Measurements from ENCODE around the gene KCNJ6. TPM values are rescaled to one million over a fixed set of nuclear protein-coding genes. Genes with fewer than 3 reads are reported as not detected.

Gene KCNJ6
- total RNA-seq, 1 experiment from 2014 or later = not detected

DNA sequence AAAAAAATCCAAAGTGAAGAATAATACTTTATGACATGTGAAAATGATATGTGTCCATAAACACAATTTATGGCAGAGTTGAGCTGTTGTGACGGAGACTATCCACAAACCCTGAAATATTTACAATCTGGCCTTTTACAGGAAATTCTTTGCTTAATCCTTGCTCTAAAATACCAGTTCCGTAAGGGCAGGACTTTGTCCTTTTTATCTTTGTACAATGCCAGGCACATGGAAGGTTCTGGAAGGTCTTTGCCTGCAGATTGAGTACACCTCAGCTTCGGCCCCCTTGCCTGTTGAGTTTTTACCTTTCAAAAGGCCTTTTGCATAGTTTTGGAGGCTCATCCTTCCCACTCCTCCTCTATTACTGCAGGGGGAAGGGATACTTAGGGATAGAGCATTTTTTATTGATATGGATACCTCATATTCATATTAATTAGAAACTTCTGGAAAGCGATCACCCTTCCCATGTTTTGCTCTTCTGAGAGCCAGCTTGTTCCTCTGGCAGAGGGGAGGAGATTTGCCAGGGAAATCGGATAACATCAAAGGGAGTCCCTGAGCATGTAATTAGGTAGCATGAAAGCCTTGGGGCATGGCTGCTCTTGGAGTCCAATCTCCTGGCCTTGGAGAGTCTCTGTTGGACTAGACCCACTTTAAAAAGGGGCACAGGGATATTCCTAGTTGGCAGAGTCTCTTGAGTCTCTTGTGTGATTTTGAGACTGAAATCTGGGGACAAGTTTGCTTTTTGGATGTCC lies 217.1 kb downstream of the KCNJ6 start:
- no peaks in the 10 kb centered on the region for H4K20me1 ChIP-seq (ENCODE audit: insufficient read depth)
- no peaks in the 10 kb centered on the region for H3K9me2 ChIP-seq (ENCODE audit: insufficient read depth)
- no peaks in the 10 kb centered on the region for H3K4me1 ChIP-seq (ENCODE audit: control insufficient read depth in 1 of 2, insufficient read depth in 2 of 2, low read length in 2 of 2)
- no TSS peak for BruUV-seq (replicated peaks)
- H3K27ac ChIP-seq (ENCODE audit: low read depth, low read length) = no peak overlapping the region
- ATAC-seq = no peak
- no peak overlapping the region for H2AFZ ChIP-seq (ENCODE audit: low read depth, low read length, poor library complexity, severe bottlenecking)
- TF ChIP-seq EZH2phosphoT487 (IDR thresholded peaks at IDR 0.05; ENCODE audit: borderline replicate concordance) (no peak), TCF7L2 (IDR thresholded peaks at IDR 0.05; ENCODE audit: borderline replicate concordance, extremely low read depth, insufficient read depth, insufficient read length) (no peak), EGR1 (IDR thresholded peaks at IDR 0.05; ENCODE audit: low read depth) (no peak), POLR2AphosphoS5 (IDR thresholded peaks at IDR 0.05; ENCODE audit: low read depth, low read length) (no peak), CBX3 (IDR thresholded peaks at IDR 0.05; ENCODE audit: low read depth) (no peak), RAD21 (IDR thresholded peaks at IDR 0.05; ENCODE audit: low read depth) (no peak), SIN3A (IDR thresholded peaks at IDR 0.05; ENCODE audit: low read depth) (no peak), CEBPB (IDR thresholded peaks at IDR 0.05; ENCODE audit: low read depth) (no peak), SP1 (IDR thresholded peaks at IDR 0.05; ENCODE audit: low read depth) (no peak), YY1 (IDR thresholded peaks at IDR 0.05; ENCODE audit: extremely low read depth, insufficient replicate concordance, low read depth, low read length) (no peak), SRF (IDR thresholded peaks at IDR 0.05; ENCODE audit: low read depth) (no peak), JUND (IDR thresholded peaks at IDR 0.05) (no peak), POLR2A (IDR thresholded peaks at IDR 0.05; ENCODE audit: borderline replicate concordance, extremely low read depth, insufficient read depth, insufficient read length) (no peak), ELF1 (IDR thresholded peaks at IDR 0.05; ENCODE audit: borderline replicate concordance, low read depth) (no peak), EZH2 (IDR thresholded peaks at IDR 0.05) (no peak), ZNF274 (IDR thresholded peaks at IDR 0.05; ENCODE audit: low read depth, low read length) (no peak)
- TF ChIP-seq, protein P1, sequence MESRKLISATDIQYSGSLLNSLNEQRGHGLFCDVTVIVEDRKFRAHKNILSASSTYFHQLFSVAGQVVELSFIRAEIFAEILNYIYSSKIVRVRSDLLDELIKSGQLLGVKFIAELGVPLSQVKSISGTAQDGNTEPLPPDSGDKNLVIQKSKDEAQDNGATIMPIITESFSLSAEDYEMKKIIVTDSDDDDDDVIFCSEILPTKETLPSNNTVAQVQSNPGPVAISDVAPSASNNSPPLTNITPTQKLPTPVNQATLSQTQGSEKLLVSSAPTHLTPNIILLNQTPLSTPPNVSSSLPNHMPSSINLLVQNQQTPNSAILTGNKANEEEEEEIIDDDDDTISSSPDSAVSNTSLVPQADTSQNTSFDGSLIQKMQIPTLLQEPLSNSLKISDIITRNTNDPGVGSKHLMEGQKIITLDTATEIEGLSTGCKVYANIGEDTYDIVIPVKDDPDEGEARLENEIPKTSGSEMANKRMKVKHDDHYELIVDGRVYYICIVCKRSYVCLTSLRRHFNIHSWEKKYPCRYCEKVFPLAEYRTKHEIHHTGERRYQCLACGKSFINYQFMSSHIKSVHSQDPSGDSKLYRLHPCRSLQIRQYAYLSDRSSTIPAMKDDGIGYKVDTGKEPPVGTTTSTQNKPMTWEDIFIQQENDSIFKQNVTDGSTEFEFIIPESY (IDR thresholded peaks at IDR 0.05; ENCODE audit: extremely low read depth, insufficient replicate concordance, low read length) = no peak
- DNase-seq (ENCODE audit: low read depth, low spot score) = no peak
- no peak overlapping the region for H3K9ac ChIP-seq (ENCODE audit: low read length)
- ChIA-PET POLR2A (no interaction called here), RAD21 (ENCODE audit: low non-redundant PET in 1 of 2, low total read pairs in 2 of 2, uncharacterized antibody in 2 of 2, unreplicated experiment in 2 of 2) (no interaction called here), CTCF (no interaction called here)
- intact Hi-C loops (cut with micrococcal nuclease) = no loop called here
- H3K9me3 ChIP-seq (ENCODE audit: control insufficient read depth in 1 of 2, insufficient read depth in 1 of 2, low read depth in 1 of 2, low read length in 2 of 2) = no peaks in the 10 kb centered on the region
- no peak overlapping the region for H3K4me3 ChIP-seq (replicated peaks in 1 of 2; ENCODE audit: low read depth in 1 of 2, low read length in 2 of 2)
- no peaks in the 10 kb centered on the region for H3K79me2 ChIP-seq (ENCODE audit: insufficient read depth, low read length)
- no peak overlapping the region for H3K4me2 ChIP-seq (ENCODE audit: low read length)
- peaks cover 20% of the 10 kb centered on the region; the same call in 1 of the 2 replicates for H3K27me3 ChIP-seq (ENCODE audit: insufficient read depth, low read length)
- H3K36me3 ChIP-seq (ENCODE audit: control insufficient read depth in 1 of 2, insufficient read depth in 2 of 2, low read length in 2 of 2) = no peaks in the 10 kb centered on the region

All from HCT116 (cell line).